ENCODE data around the gene MSGN1. TPM values are rescaled to one million over a fixed set of nuclear protein-coding genes. Genes with fewer than 3 reads are reported as not detected.

Gene MSGN1
- total RNA-seq, 4 donors from 2014 or later, result not detected

- Histone ChIP-seq H3K9me3 (no peaks in the 10 kb centered on the region), H3K36me3 (no peaks in the 10 kb centered on the region), H3K4me3 (no peak overlapping the region), H3K4me1 (no peaks in the 10 kb centered on the region), H3K27ac (no peak overlapping the region), H3K27me3 (no peaks in the 10 kb centered on the region)
- no peak for TF ChIP-seq POLR2A (IDR thresholded peaks at IDR 0.05)
- peak; percentile 21 to 78 (median 66) for TF ChIP-seq CTCF (IDR thresholded peaks at IDR 0.05)
- peak in 1 of 3 donors; percentile 58 for DNase-seq
Observed at GRCh38 chr2:17851731-17852585, 35.7 kb downstream of the MSGN1 start.

- Histone ChIP-seq H3K4me3 (no peak overlapping the region), H3K36me3 (no peaks in the 10 kb centered on the region), H3K27me3 (no peaks in the 10 kb centered on the region), H3K4me1 (no peaks in the 10 kb centered on the region), H3K9me3 (no peaks in the 10 kb centered on the region), H3K27ac (no peak overlapping the region)
- DNase-seq, result no peak
- TF ChIP-seq POLR2A (IDR thresholded peaks at IDR 0.05) (no peak), CTCF (IDR thresholded peaks at IDR 0.05) (no peak)
Observed at GRCh38 chr2:17853799-17854198, 37.5 kb downstream of the MSGN1 start.

GRCh38 chr2:17857021-17857420 lies 40.8 kb downstream of the MSGN1 start:
- TF ChIP-seq CTCF (IDR thresholded peaks at IDR 0.05) (no peak), POLR2A (IDR thresholded peaks at IDR 0.05) (no peak)
- Histone ChIP-seq H3K4me1 (no peaks in the 10 kb centered on the region), H3K27me3 (no peaks in the 10 kb centered on the region), H3K9me3 (no peaks in the 10 kb centered on the region), H3K27ac (no peak overlapping the region), H3K36me3 (no peaks in the 10 kb centered on the region), H3K4me3 (no peak overlapping the region)
- no peak for DNase-seq

- H3K27ac ChIP-seq, result no peak overlapping the region
- H3K9me3 ChIP-seq, result no peaks in the 10 kb centered on the region
- H3K36me3 ChIP-seq, result no peaks in the 10 kb centered on the region
- no peaks in the 10 kb centered on the region for H3K4me1 ChIP-seq
- no peaks in the 10 kb centered on the region for H3K27me3 ChIP-seq
- H3K4me3 ChIP-seq, result no peak overlapping the region
- no peak for TF ChIP-seq CTCF (IDR thresholded peaks at IDR 0.05)
- TF ChIP-seq POLR2A (IDR thresholded peaks at IDR 0.05), result no peak
- no peak for DNase-seq
Observed at GRCh38 chr2:17858064-17858463, 41.8 kb downstream of the MSGN1 start.

GRCh38 chr2:17863539-17863938 lies 47.3 kb downstream of the MSGN1 start:
- TF ChIP-seq CTCF (IDR thresholded peaks at IDR 0.05) (no peak), POLR2A (IDR thresholded peaks at IDR 0.05) (no peak)
- Histone ChIP-seq H3K27me3 (no peaks in the 10 kb centered on the region), H3K36me3 (no peaks in the 10 kb centered on the region), H3K9me3 (no peaks in the 10 kb centered on the region), H3K4me1 (no peaks in the 10 kb centered on the region), H3K27ac (no peak overlapping the region), H3K4me3 (no peak overlapping the region)
- DNase-seq, result no peak

Data from Peyer's patch (tissue), 4 donors.